Astrocyte (in vitro differentiated cells and primary cell): ENCODE data around the gene GUCY2D.

Source experiments
- EZH2 ChIP-seq: IDR thresholded peaks from 2 replicates; pipeline ENCODE4 v1.6.1; 2012; ENCODE audit warnings: mild to moderate bottlenecking, low read length, inconsistent platforms; ENCODE audit not compliant: insufficient read depth
- TF ChIP-seq, protein P1 (sequence below): IDR thresholded peaks from 2 replicates; pipeline ENCODE4 v1.5.1; 2011; ENCODE audit warnings: low read depth, mild to moderate bottlenecking, inconsistent platforms, low read length, moderate library complexity; ENCODE audit not compliant: insufficient read depth

DNA sequence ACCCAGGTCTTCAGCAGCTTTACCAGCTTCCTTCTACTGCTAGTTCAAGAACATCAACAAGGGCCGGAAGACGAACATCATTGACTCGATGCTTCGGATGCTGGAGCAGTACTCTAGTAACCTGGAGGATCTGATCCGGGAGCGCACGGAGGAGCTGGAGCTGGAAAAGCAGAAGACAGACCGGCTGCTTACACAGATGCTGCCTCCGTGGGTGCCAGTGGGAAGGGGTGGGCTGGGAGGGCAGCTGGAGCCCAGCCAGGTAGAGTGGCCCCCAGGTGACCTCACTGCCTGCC, 12.1 kb downstream of the GUCY2D start:
- TF ChIP-seq, protein P1, sequence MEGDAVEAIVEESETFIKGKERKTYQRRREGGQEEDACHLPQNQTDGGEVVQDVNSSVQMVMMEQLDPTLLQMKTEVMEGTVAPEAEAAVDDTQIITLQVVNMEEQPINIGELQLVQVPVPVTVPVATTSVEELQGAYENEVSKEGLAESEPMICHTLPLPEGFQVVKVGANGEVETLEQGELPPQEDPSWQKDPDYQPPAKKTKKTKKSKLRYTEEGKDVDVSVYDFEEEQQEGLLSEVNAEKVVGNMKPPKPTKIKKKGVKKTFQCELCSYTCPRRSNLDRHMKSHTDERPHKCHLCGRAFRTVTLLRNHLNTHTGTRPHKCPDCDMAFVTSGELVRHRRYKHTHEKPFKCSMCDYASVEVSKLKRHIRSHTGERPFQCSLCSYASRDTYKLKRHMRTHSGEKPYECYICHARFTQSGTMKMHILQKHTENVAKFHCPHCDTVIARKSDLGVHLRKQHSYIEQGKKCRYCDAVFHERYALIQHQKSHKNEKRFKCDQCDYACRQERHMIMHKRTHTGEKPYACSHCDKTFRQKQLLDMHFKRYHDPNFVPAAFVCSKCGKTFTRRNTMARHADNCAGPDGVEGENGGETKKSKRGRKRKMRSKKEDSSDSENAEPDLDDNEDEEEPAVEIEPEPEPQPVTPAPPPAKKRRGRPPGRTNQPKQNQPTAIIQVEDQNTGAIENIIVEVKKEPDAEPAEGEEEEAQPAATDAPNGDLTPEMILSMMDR: no peak
- no peak for TF ChIP-seq EZH2
